H9 (cell line): ENCODE results near the gene CIPC. TPM values are rescaled to one million over a fixed set of nuclear protein-coding genes. Genes with fewer than 3 reads are reported as not detected.

Source experiments
- DNase-seq: peaks from one replicate; pipeline ENCODE4 v3.0.0-alpha.2; 2017
- H2AFZ ChIP-seq: one replicate; pipeline ENCODE4 v1.6.1; 2013; ENCODE audit warnings: mild to moderate bottlenecking, low read length, control low read depth, moderate library complexity
- H2AK5ac ChIP-seq: 2 replicates; pipeline ENCODE4 v1.6.1; 2013; ENCODE audit warnings: low read length, control low read depth, mixed read lengths; ENCODE audit not compliant: insufficient read length
- H2BK120ac ChIP-seq: one replicate; pipeline ENCODE4 v1.6.1; 2013; ENCODE audit warnings: low read depth, mild to moderate bottlenecking, low read length, control low read depth, inconsistent platforms; ENCODE audit not compliant: poor library complexity, severe bottlenecking
- H2BK12ac ChIP-seq: 2 replicates; pipeline ENCODE4 v1.6.1; 2013; ENCODE audit warnings: low read length, control low read depth, mixed read lengths, low read depth; ENCODE audit not compliant: insufficient read length
- H2BK15ac ChIP-seq: 2 replicates; pipeline ENCODE4 v1.6.1; 2013; ENCODE audit warnings: low read depth, low read length, control low read depth
- H2BK20ac ChIP-seq: one replicate; pipeline ENCODE4 v1.6.1; 2013; ENCODE audit warnings: low read depth, mild to moderate bottlenecking, low read length, control low read depth, inconsistent platforms; ENCODE audit not compliant: poor library complexity, severe bottlenecking
- H2BK5ac ChIP-seq: 2 replicates; pipeline ENCODE4 v1.6.1; 2013; ENCODE audit warnings: low read length, control low read depth, mixed read lengths; ENCODE audit not compliant: insufficient read length
- H3K14ac ChIP-seq: 2 replicates; pipeline ENCODE4 v1.6.1; 2013; ENCODE audit warnings: low read length, control low read depth; ENCODE audit not compliant: insufficient read depth
- H3K18ac ChIP-seq: 2 replicates; pipeline ENCODE4 v1.6.1; 2013; ENCODE audit warnings: low read depth, mild to moderate bottlenecking, mixed read lengths, low read length, control low read depth; ENCODE audit not compliant: insufficient read length
- H3K23ac ChIP-seq: 2 replicates; pipeline ENCODE4 v1.6.1; 2013; ENCODE audit warnings: low read length, control low read depth, mixed read lengths, low read depth; ENCODE audit not compliant: insufficient read length
- H3K23me2 ChIP-seq: 2 replicates; pipeline ENCODE4 v1.6.1; 2013; ENCODE audit warnings: low read depth, mild to moderate bottlenecking, mixed read lengths, low read length, control low read depth; ENCODE audit not compliant: insufficient read length, poor library complexity, severe bottlenecking
- H3K27ac ChIP-seq: 2 replicates; pipeline ENCODE4 v1.5.1; 2013; ENCODE audit warnings: low read length, control low read depth, mixed read lengths, low read depth; ENCODE audit not compliant: insufficient read length
- H3K27me3 ChIP-seq: 2 replicates; pipeline ENCODE4 v1.6.1; 2013; ENCODE audit warnings: low read length, control low read depth, inconsistent platforms; ENCODE audit not compliant: insufficient read depth
- H3K4ac ChIP-seq: 2 replicates; pipeline ENCODE4 v1.6.1; 2013; ENCODE audit warnings: low read depth, mild to moderate bottlenecking, control low read depth, inconsistent platforms, low read length, moderate library complexity
- H3K4me1 ChIP-seq: 2 replicates; pipeline ENCODE4 v1.6.1; 2013; ENCODE audit warnings: low read length, control low read depth, inconsistent platforms; ENCODE audit not compliant: insufficient read depth
- H3K4me2 ChIP-seq: 2 replicates; pipeline ENCODE4 v1.6.1; 2013; ENCODE audit warnings: low read length, control low read depth, mixed read lengths; ENCODE audit not compliant: insufficient read length, insufficient read depth
- H3K56ac ChIP-seq: 2 replicates; pipeline ENCODE4 v1.6.1; 2013; ENCODE audit warnings: low read depth, mild to moderate bottlenecking, mixed read lengths, low read length, control low read depth; ENCODE audit not compliant: insufficient read length
- H3K79me1 ChIP-seq: 2 replicates; pipeline ENCODE4 v1.6.1; 2013; ENCODE audit warnings: low read depth, mild to moderate bottlenecking, moderate library complexity, low read length, control low read depth, inconsistent platforms; ENCODE audit not compliant: insufficient read depth, poor library complexity, severe bottlenecking
- H3K79me2 ChIP-seq: 2 replicates; pipeline ENCODE4 v1.6.1; 2013; ENCODE audit warnings: low read length, control low read depth, inconsistent platforms; ENCODE audit not compliant: insufficient read depth
- H3K9ac ChIP-seq: 2 replicates; pipeline ENCODE4 v1.6.1; 2013; ENCODE audit warnings: low read length, control low read depth, mixed read lengths; ENCODE audit not compliant: insufficient read length; ENCODE audit errors: extremely low read depth
- H3K9me3 ChIP-seq: one replicate; pipeline ENCODE4 v1.6.1; 2013; ENCODE audit warnings: low read depth, low read length, inconsistent platforms; ENCODE audit not compliant: control insufficient read depth
- H3T11ph ChIP-seq: one replicate; pipeline ENCODE4 v1.6.1; 2013; ENCODE audit warnings: mild to moderate bottlenecking, low read length, control low read depth, inconsistent platforms
- H4K20me1 ChIP-seq: one replicate; pipeline ENCODE4 v1.6.1; 2013; ENCODE audit not compliant: control insufficient read depth, insufficient read length, insufficient read depth
- H4K5ac ChIP-seq: 2 replicates; pipeline ENCODE4 v1.6.1; 2013; ENCODE audit warnings: low read depth, mild to moderate bottlenecking, mixed read lengths, low read length, control low read depth; ENCODE audit not compliant: insufficient read length
- H4K8ac ChIP-seq: replicated peaks from 2 replicates; pipeline ENCODE4 v1.6.1; 2013; ENCODE audit warnings: low read length, control low read depth, mixed read lengths, low read depth; ENCODE audit not compliant: insufficient read length
- H4K91ac ChIP-seq: 2 replicates; pipeline ENCODE4 v1.6.1; 2013; ENCODE audit warnings: low read depth, mild to moderate bottlenecking, moderate library complexity, mixed read lengths, low read length, control low read depth; ENCODE audit not compliant: insufficient read length
- H3K27ac Mint-ChIP-seq, 3 experiments: 2 replicates in 2 of 3; 3 replicates in 1 of 3; pipeline ENCODE4 v1.8.0; 2020 to 2021; ENCODE audit warnings: mixed read lengths in 3 of 3, mild to moderate bottlenecking in 1 of 3, moderate library complexity in 1 of 3
- H3K27me3 Mint-ChIP-seq: 2 replicates; pipeline ENCODE4 v1.8.0; 2021; ENCODE audit warnings: low read depth, mild to moderate bottlenecking, moderate library complexity, mixed read lengths
- H3K36me3 Mint-ChIP-seq, 3 experiments: 2 replicates in 2 of 3; 3 replicates in 1 of 3; pipeline ENCODE4 v1.8.0; 2020 to 2021; ENCODE audit warnings: low read depth in 3 of 3, mixed read lengths in 3 of 3; ENCODE audit not compliant: insufficient read depth in 1 of 3
- H3K4me1 Mint-ChIP-seq, 2 experiments: 2 replicates each; pipeline ENCODE4 v1.8.0; 2020; ENCODE audit warnings: mixed read lengths in 2 of 2
- H3K4me3 Mint-ChIP-seq, 2 experiments: 2 replicates in 1 of 2; 3 replicates in 1 of 2; pipeline ENCODE4 v1.8.0; 2020 to 2021; ENCODE audit warnings: mild to moderate bottlenecking in 2 of 2, mixed read lengths in 2 of 2, moderate library complexity in 1 of 2
- H3K9me3 Mint-ChIP-seq, 2 experiments: 2 replicates in 1 of 2; 3 replicates in 1 of 2; pipeline ENCODE4 v1.8.0; 2020; ENCODE audit warnings: mild to moderate bottlenecking in 2 of 2, mixed read lengths in 2 of 2, moderate library complexity in 1 of 2
- CTCF ChIP-seq: fragments of 200-600 bp; sonication (generic); conservative IDR thresholded peaks from 3 replicates; pipeline ENCODE4 v1.8.0; 2021; ENCODE audit warnings: antibody characterized with exemption, mild to moderate bottlenecking
- WGBS: extraction: QIAGEN DNeasy Blood & Tissue Kit; methylation state at CpG from one replicate; pipeline ENCODE4 v1.1.7; 2013; ENCODE audit warnings: missing lambda C conversion rate, low lambda C conversion rate, mixed read lengths; ENCODE audit not compliant: insufficient read length; ENCODE audit errors: extremely low coverage; 5-methylcytosine and 5-hydroxymethylcytosine counted together
- total RNA-seq: library from RNA; stranded (reverse); gene quantifications from 2 replicates; pipeline ENCODE4 v1.2.1, GENCODE V29; 2021

Gene CIPC
- total RNA-seq, 1 experiment from 2014 or later: 23.4 TPM

- Histone ChIP-seq H2AK5ac (no peak overlapping the region), H3K4me1 (peaks cover 4% of the 10 kb centered on the region; the same call in 1 of the 2 replicates), H3K4ac (no peak overlapping the region), H2BK12ac (no peak overlapping the region), H2BK5ac (no peak overlapping the region), H2BK15ac (no peak overlapping the region), H3K14ac (no peak overlapping the region), H2BK120ac (no peak overlapping the region), H4K5ac (no peak overlapping the region), H3K18ac (no peak overlapping the region), H3K4me2 (no peak overlapping the region), H3K27ac (no peak overlapping the region), H3K27me3 (no peaks in the 10 kb centered on the region), H4K20me1 (peaks cover 3% of the 10 kb centered on the region), H4K8ac (no peak overlapping the region), H3K23me2 (peaks cover 2% of the 10 kb centered on the region), H3K79me1 (no peaks in the 10 kb centered on the region), H3K79me2 (no peaks in the 10 kb centered on the region), H2BK20ac (no peak overlapping the region), H2AFZ (no peak overlapping the region), H3K23ac (no peak overlapping the region), H3T11ph (no peak overlapping the region), H4K91ac (no peak overlapping the region), H3K56ac (no peak overlapping the region), H3K9ac (no peak overlapping the region), H3K9me3 (no peaks in the 10 kb centered on the region)
- no peak overlapping the region for H3K4me3 Mint-ChIP-seq
- H3K4me1 Mint-ChIP-seq: peaks cover 16 to 19% of the 10 kb centered on the region in 2 experiments
- WGBS: no CpG with 5 or more reads among the region's 4 CpGs
- no peaks in the 10 kb centered on the region for H3K36me3 Mint-ChIP-seq
- no peak for DNase-seq
- peak overlapping the region in 1 of 3 experiments; percentile 18; a peak in 1 of 7 replicates for H3K27ac Mint-ChIP-seq
- H3K27me3 Mint-ChIP-seq: peaks cover 2% of the 10 kb centered on the region; the same call in 1 of the 2 replicates
- H3K9me3 Mint-ChIP-seq: no peaks in the 10 kb centered on the region
- no peak for TF ChIP-seq CTCF
Measured at GRCh38 chr14:77161011-77161410, 63.0 kb downstream of the CIPC start.

Other genes with a start within 250 kb of the CIPC start
- 59.0 and 60.1 TPM in 2 replicates for gene IRF2BPL, start 69.5 kb upstream of the CIPC start, total RNA-seq
- 11.3 and 11.9 TPM in 2 replicates for gene ZDHHC22, start 43.5 kb downstream of the CIPC start, total RNA-seq
- gene TMEM63C, start 83.5 kb downstream of the CIPC start, total RNA-seq: 1.7 and 2.2 TPM in 2 replicates
- gene NGB, start 172.9 kb downstream of the CIPC start, total RNA-seq: 0.11 and 0.26 TPM in 2 replicates
- 19.9 and 25.2 TPM in 2 replicates for gene POMT2, start 222.6 kb downstream of the CIPC start, total RNA-seq
- gene GSTZ1, start 222.8 kb downstream of the CIPC start, total RNA-seq: 38.6 and 42.3 TPM in 2 replicates